Duodenal mucosa (tissue), 2 donors: ENCODE measurements around the gene GADL1.

ENCODE experiments used
- H3K27ac ChIP-seq: one replicate; pipeline ENCODE4 v1.7.0; 2013; ENCODE audit warnings: low read depth, low read length
- H3K27me3 ChIP-seq, 2 donors: one replicate each; pipeline ENCODE4 v1.7.0; 2013; ENCODE audit warnings: low read length in 2 of 2, control low read depth in 1 of 2; ENCODE audit not compliant: insufficient read depth in 2 of 2, control insufficient read depth in 1 of 2
- H3K36me3 ChIP-seq, 2 donors: one replicate each; pipeline ENCODE4 v1.7.0; 2013; ENCODE audit warnings: low read length in 2 of 2, control low read depth in 1 of 2; ENCODE audit not compliant: insufficient read depth in 2 of 2, control insufficient read depth in 1 of 2
- H3K4me1 ChIP-seq, 2 donors: one replicate each; pipeline ENCODE4 v1.7.0; 2013; ENCODE audit warnings: low read length in 2 of 2, control low read depth in 1 of 2; ENCODE audit not compliant: insufficient read depth in 2 of 2, control insufficient read depth in 1 of 2
- H3K4me3 ChIP-seq, 2 donors: one replicate each; pipeline ENCODE4 v1.7.0; 2013; ENCODE audit warnings: low read length in 2 of 2, low read depth in 1 of 2
- H3K9ac ChIP-seq, 2 donors: one replicate each; pipeline ENCODE4 v1.7.0; 2013; ENCODE audit warnings: low read length in 2 of 2, low read depth in 1 of 2
- H3K9me3 ChIP-seq, 2 donors: one replicate each; pipeline ENCODE4 v1.7.0; 2013; ENCODE audit warnings: low read length in 2 of 2, control low read depth in 1 of 2; ENCODE audit not compliant: control insufficient read depth in 1 of 2

Gene GADL1

DNA sequence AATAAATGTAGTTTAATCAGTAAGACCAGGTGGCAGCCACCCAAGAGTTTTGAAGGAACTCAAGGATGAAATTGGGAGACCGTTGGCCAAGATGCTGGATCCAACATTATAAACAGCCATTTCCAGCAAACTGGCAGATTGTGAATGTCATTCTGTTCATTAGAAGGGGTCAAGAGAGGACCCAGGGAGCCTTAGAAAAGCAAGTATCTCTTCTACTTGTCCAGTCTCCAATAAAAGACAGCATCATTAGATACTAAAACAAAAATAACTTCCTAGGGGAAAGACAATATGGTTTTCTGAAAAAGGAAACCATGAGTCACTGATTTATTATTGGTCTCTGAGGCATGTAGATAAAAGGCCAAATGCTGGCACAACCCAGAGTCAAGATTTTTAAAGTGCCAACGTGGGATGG lies 67.9 kb downstream of the GADL1 start:
- H3K9ac ChIP-seq = no peak overlapping the region
- no peaks in the 10 kb centered on the region for H3K4me1 ChIP-seq
- no peak overlapping the region for H3K27ac ChIP-seq

DNA sequence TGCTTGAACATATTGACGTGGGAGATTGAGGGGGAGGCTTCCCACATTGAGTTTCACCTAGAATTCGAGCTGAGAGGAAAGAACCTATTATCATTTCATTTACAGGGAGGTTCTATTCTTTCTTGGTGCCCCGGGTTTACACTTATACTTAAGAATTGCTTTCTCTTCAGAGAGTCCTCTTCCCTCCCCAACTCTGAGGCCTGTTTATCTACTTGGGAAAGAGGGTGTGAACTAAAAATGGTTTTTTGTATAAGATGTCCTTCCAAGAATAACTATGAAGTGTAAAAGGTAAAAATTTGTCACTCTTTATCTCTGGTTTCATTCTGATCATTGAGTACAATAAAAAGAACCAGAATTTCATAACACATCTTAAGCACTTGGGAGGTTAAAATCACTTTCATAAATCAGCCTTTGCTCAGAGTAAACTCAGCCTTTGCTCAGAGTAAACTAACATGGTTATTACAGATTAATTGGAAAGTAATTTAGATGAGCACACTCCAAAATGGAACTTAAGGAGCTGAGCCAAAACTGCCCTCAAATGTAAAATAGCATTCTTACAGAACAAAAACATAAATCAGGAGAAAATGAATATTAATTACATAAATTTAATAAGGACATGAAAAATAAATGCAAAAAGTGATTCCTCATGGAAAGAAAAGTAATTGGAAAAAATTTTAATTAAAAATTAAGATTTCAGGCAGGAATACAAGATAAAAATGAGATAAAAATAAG lies 75.2 kb downstream of the GADL1 start:
- H3K9me3 ChIP-seq = no peaks in the 10 kb centered on the region
- H3K27ac ChIP-seq = no peak overlapping the region
- no peaks in the 10 kb centered on the region for H3K4me1 ChIP-seq
- H3K4me3 ChIP-seq = no peak overlapping the region
- H3K27me3 ChIP-seq = no peaks in the 10 kb centered on the region
- no peaks in the 10 kb centered on the region for H3K36me3 ChIP-seq
- no peak overlapping the region for H3K9ac ChIP-seq

More for the DNA sequence above, 67.9 kb downstream of the GADL1 start:
- H3K9me3 ChIP-seq = no peaks in the 10 kb centered on the region
- no peak overlapping the region for H3K4me3 ChIP-seq
- H3K36me3 ChIP-seq = no peaks in the 10 kb centered on the region
- no peaks in the 10 kb centered on the region for H3K27me3 ChIP-seq

DNA sequence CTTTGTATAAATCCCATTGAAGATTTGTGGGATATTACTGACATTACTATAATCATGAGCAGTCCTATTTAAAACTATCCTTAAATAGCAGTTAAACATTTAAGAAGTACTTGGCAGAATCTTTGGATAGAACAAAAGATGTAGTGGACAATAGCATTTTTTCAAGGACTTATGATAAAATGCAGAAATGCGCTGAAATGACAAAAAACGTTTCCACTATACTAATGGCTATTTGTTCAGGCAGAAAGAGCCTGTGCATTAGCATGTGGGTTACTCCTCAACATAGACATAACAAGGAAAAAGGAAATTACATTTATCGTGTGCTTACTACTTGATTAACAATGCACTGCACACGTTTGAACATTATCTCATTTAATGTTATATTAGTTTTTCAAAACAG lies 80.7 kb downstream of the GADL1 start:
- Histone ChIP-seq H3K9ac (no peak overlapping the region), H3K4me1 (no peaks in the 10 kb centered on the region), H3K36me3 (no peaks in the 10 kb centered on the region), H3K4me3 (no peak overlapping the region), H3K9me3 (no peaks in the 10 kb centered on the region), H3K27me3 (no peaks in the 10 kb centered on the region), H3K27ac (no peak overlapping the region)

DNA sequence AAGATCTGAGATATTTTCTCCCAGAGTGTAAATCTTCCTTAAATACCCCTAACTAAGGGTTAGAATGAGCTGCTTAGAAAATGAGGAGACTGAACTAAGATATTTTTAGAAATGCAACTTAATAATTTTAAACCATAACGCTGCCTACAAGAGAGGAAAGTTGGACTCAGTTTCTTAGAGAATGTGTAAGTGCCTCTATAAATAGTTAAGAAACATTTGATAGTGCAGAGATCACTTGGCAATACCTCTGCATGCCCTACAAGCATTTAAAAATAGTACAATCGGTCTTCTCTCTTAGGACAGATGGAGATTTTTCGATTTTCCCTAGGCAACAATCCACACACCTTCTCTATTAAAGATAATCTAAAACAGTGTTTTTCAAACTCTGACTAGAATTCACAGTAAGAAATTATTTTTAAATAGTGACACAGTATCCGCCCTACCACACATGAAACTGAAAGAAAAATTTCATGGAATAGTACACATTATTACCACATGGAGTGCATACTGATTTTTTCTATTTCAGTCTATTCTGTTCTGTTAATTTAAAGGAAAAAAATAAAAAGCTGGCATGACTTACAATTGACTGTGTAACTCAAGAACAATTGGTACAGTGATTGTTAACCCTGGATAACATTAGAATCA lies 83.2 kb downstream of the GADL1 start:
- Histone ChIP-seq H3K4me3 (no peak overlapping the region), H3K27me3 (no peaks in the 10 kb centered on the region), H3K4me1 (no peaks in the 10 kb centered on the region), H3K27ac (no peak overlapping the region), H3K36me3 (no peaks in the 10 kb centered on the region), H3K9ac (no peak overlapping the region), H3K9me3 (no peaks in the 10 kb centered on the region)

DNA sequence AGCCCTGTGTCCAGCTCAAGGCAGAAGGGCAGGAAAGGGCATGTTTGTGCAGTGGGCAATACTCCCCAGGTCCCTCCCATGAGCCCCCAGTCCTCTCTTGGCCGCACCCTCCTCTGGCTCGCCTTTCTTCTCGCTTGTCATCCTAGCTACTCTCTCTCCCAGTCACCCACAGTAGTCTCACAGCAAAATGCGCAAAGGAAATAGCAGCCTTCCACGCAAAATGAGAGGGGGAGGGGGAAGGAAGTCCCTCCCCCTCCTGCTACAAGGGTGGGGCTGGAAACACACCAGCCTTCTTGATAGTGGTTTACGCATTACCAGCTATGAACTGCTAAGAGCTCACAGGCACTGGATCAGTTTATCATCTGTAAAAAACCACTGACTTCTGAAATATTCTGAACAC lies 83.8 kb downstream of the GADL1 start:
- no peaks in the 10 kb centered on the region for H3K27me3 ChIP-seq
- no peak overlapping the region for H3K9ac ChIP-seq
- H3K27ac ChIP-seq = no peak overlapping the region
- no peak overlapping the region for H3K4me3 ChIP-seq
- no peaks in the 10 kb centered on the region for H3K4me1 ChIP-seq
- H3K9me3 ChIP-seq = no peaks in the 10 kb centered on the region
- H3K36me3 ChIP-seq = no peaks in the 10 kb centered on the region

DNA sequence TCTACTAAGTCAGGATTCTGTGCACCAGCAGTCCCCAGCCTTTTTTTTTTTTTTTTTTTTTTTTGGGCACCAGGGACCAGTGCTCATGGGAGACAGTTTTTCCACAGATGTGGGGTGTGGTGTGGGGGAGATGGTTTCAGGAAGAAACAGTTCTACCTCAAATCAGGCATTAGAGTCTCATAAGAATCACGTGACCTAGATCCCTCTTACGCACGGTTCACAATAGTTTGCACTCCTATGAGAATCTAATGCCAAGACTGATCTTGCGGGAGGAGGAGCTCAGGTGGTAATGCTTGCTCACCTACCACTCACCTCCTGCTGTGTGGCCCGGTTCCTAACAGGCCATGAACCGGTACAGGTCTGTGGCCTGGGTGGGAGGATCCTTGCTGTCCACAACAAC lies 88.8 kb downstream of the GADL1 start:
- no peaks in the 10 kb centered on the region for H3K4me1 ChIP-seq
- H3K27ac ChIP-seq = no peak overlapping the region
- H3K9me3 ChIP-seq = no peaks in the 10 kb centered on the region
- no peaks in the 10 kb centered on the region for H3K27me3 ChIP-seq
- no peaks in the 10 kb centered on the region for H3K36me3 ChIP-seq
- H3K9ac ChIP-seq = no peak overlapping the region
- H3K4me3 ChIP-seq = no peak overlapping the region

DNA sequence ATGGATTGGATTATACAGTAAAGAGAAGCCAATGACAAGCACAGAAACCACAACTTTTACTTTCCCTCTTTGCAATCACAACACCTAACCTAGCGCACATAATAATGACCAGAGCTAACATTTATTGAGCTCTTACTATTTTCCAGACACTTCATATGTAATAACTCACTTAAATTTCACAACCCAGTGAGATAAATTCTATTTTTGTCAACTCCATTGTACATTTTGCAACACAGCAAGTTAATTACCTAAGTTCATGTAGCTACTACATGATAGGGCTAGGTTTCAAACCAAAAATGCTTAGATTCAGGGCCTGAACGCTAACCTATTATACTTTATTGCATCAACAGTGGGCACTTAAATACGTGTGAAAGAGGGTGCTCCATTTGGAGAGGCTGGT lies 89.5 kb downstream of the GADL1 start:
- Histone ChIP-seq H3K9ac (no peak overlapping the region), H3K36me3 (no peaks in the 10 kb centered on the region), H3K9me3 (no peaks in the 10 kb centered on the region), H3K27me3 (no peaks in the 10 kb centered on the region), H3K4me3 (no peak overlapping the region), H3K4me1 (no peaks in the 10 kb centered on the region), H3K27ac (no peak overlapping the region)

DNA sequence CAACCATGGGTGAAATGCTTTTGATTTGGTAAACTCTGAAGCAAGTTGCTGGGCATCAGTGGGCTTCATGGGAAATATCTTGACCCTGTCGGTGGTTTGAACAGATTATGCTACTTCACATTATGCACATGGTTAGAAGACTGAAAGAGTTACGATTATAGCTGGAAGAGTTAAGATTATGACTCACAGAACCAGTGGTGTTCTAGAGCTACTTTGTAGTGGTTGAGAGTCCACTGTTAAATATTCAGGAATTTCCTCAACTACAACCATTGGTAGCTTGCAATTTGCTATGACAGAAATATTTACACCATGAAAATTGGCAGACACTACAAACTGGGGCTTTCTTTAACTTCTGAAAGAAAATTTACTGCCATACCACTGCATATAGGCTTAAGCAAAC lies 99.3 kb downstream of the GADL1 start:
- no peak overlapping the region for H3K9ac ChIP-seq
- no peaks in the 10 kb centered on the region for H3K36me3 ChIP-seq
- H3K9me3 ChIP-seq = no peaks in the 10 kb centered on the region
- no peaks in the 10 kb centered on the region for H3K4me1 ChIP-seq
- H3K4me3 ChIP-seq = no peak overlapping the region
- H3K27me3 ChIP-seq = no peaks in the 10 kb centered on the region
- H3K27ac ChIP-seq = no peak overlapping the region

DNA sequence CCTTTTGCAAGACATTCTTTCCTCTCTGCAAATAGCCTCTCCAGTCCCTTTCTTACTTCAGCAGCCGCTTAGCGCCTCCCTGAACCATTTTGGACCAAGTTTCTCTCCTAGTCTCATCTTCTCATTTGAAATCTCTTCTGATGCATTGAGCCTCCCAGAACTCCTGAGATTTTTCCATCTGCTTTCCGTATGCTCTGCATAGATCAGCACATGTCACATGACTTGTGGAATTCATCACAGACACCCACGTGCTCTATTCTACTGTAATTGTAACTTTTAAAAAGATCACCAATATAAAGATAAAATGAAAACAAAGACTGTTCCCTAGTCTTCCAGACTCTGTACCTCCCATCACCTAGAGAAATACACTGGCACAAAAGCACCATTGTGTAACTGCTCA lies 100.7 kb downstream of the GADL1 start:
- Histone ChIP-seq H3K9me3 (no peaks in the 10 kb centered on the region), H3K4me3 (no peak overlapping the region), H3K4me1 (no peaks in the 10 kb centered on the region), H3K27me3 (no peaks in the 10 kb centered on the region), H3K36me3 (no peaks in the 10 kb centered on the region), H3K9ac (no peak overlapping the region), H3K27ac (no peak overlapping the region)

DNA sequence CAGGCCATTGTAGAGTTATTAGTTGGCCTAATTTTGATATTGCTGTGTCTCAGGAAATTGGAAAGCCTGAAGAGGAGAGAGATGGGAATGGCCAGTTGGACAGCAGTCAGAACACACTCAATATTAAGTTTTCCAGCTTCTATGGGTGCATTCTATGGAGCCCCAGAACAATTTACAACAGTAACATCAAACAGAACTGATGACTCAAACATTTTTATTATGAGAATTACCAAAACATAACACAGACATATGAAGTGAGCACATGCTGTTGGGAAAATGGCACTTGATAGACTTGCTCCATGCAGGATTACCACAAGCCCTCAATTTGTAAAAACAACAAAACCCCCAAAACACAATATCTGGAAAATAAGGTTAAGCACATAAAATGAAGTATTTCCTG lies 104.3 kb downstream of the GADL1 start:
- Histone ChIP-seq H3K9me3 (no peaks in the 10 kb centered on the region), H3K9ac (no peak overlapping the region), H3K4me1 (no peaks in the 10 kb centered on the region), H3K4me3 (no peak overlapping the region), H3K27ac (no peak overlapping the region), H3K36me3 (no peaks in the 10 kb centered on the region), H3K27me3 (no peaks in the 10 kb centered on the region)
